22Rv1 (cell line): ENCODE data around the gene GGTLC1.

ENCODE experiments used
- ZFX ChIP-seq: fragments of 450-650 bp; IDR thresholded peaks from 2 replicates; pipeline ENCODE4 v1.6.1; 2017; ENCODE audit warnings: antibody characterized with exemption, borderline replicate concordance
- TF ChIP-seq, protein P1 (sequence below): fragments of 450-650 bp; IDR thresholded peaks from 2 replicates; pipeline ENCODE4 v1.5.1; 2017; ENCODE audit warnings: mild to moderate bottlenecking

DNA sequence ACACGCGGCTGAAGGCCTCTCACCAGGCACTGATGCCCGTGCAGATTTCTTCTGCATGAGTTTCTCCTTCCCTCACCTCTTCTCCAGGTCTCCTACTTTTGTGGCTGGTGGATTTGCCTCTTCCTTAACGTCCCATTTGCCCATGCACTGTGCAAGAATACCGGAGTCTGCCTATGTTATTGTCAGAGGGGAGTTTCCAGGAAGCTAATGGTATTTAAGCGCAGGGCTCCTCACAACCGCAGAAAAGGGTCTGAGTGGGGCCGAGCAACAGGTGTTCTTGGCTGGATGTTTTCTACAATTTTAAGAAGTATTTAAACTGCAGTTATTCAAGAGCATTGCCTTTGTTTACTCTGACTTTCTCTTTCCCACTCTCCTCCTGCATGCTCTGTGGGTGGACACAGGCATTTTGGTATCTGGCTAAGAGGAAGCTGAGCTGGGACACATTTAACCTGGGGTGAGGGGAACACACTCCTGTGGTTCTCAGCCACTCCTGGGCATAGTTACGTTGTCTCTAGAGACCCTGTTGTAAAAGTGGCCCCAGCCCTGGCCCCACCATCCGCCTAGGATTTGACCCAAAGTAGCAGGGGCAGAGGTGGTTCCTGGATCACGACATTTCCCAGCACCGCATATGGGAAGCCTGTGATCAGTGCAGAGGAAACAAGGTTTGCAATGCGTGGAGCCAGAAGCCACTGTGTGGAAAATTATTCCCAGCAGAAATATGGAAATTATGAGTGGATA is 34.4 kb downstream of the GGTLC1 start:
- TF ChIP-seq, protein P1, sequence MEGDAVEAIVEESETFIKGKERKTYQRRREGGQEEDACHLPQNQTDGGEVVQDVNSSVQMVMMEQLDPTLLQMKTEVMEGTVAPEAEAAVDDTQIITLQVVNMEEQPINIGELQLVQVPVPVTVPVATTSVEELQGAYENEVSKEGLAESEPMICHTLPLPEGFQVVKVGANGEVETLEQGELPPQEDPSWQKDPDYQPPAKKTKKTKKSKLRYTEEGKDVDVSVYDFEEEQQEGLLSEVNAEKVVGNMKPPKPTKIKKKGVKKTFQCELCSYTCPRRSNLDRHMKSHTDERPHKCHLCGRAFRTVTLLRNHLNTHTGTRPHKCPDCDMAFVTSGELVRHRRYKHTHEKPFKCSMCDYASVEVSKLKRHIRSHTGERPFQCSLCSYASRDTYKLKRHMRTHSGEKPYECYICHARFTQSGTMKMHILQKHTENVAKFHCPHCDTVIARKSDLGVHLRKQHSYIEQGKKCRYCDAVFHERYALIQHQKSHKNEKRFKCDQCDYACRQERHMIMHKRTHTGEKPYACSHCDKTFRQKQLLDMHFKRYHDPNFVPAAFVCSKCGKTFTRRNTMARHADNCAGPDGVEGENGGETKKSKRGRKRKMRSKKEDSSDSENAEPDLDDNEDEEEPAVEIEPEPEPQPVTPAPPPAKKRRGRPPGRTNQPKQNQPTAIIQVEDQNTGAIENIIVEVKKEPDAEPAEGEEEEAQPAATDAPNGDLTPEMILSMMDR, result no peak
- TF ChIP-seq ZFX, result no peak
